Parathyroid adenoma (tissue), 2 donors: ENCODE results near the gene SMTNL1.

Source experiments
- H2AFZ ChIP-seq: fragments of 300-600 bp; sonication (generic); one replicate; pipeline ENCODE4 v1.7.0; 2017; ENCODE audit warnings: antibody characterized with exemption, mild to moderate bottlenecking
- H3K27ac ChIP-seq: fragments of 300-600 bp; sonication (generic); one replicate; pipeline ENCODE4 v1.7.0; 2017
- H3K27me3 ChIP-seq: fragments of 300-600 bp; sonication (generic); one replicate; pipeline ENCODE4 v1.7.0; 2017; ENCODE audit warnings: low read length; ENCODE audit not compliant: control insufficient read depth, insufficient read depth
- H3K36me3 ChIP-seq: fragments of 300-600 bp; sonication (generic); one replicate; pipeline ENCODE4 v1.7.0; 2017; ENCODE audit warnings: low read length; ENCODE audit not compliant: control insufficient read depth, insufficient read depth
- H3K4me1 ChIP-seq: fragments of 300-600 bp; sonication (generic); one replicate; pipeline ENCODE4 v1.7.0; 2017; ENCODE audit warnings: control low read depth
- H3K4me2 ChIP-seq: fragments of 300-600 bp; sonication (generic); one replicate; pipeline ENCODE4 v1.7.0; 2017; ENCODE audit warnings: low read length
- H3K4me3 ChIP-seq: fragments of 300-600 bp; sonication (generic); one replicate; pipeline ENCODE4 v1.7.0; 2017; ENCODE audit warnings: low read depth, low read length
- H3K79me2 ChIP-seq: fragments of 300-600 bp; sonication (generic); one replicate; pipeline ENCODE4 v1.7.0; 2017; ENCODE audit warnings: control low read depth
- H3K9ac ChIP-seq: fragments of 300-600 bp; sonication (generic); one replicate; pipeline ENCODE4 v1.7.0; 2017; ENCODE audit warnings: mild to moderate bottlenecking
- H3K9me3 ChIP-seq: fragments of 300-600 bp; sonication (generic); one replicate; pipeline ENCODE4 v1.7.0; 2017; ENCODE audit warnings: low read length; ENCODE audit not compliant: control insufficient read depth
- TF ChIP-seq, protein P1 (sequence below): fragments of 300-600 bp; sonication (generic); IDR thresholded peaks from one replicate; pipeline ENCODE4 v1.7.0; 2017; ENCODE audit warnings: antibody characterized with exemption, mild to moderate bottlenecking
- donor health status: primary hyperparathyroidism.

SMTNL1 gene

DNA sequence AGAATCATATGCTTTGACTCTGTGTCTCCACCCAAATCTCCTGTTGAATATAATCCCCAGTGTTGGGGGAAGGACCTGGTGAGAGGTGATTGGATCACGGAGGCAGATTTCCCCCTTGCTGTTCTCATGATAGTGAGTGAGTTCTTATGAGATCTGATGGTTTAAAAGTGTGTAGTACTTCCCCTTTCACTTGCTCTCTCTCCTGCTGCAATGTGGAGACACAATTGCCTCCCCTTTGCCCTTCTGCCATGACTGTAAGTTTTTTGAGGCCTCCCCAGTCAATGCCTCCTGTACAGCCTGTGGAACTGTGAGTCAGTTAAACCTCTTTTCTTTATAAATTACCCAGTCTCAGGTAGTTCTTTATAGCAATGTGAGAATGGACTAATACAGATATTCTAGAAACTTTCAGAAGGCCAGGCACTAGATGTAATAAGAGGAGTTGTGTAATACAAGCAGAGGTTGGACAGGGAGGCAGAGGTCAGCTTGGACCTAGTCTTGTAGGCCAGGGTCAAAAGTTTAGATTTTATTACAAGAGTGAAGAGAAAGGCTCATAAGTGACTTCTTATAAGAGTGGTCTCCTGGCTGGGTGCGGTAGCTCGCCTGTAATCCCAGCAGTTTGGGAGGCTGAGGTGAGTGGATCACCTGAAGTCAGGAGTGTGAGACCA, 50.8 kb downstream of the SMTNL1 start:
- H3K79me2 ChIP-seq, result no peaks in the 10 kb centered on the region
- no peaks in the 10 kb centered on the region for H3K36me3 ChIP-seq
- no peaks in the 10 kb centered on the region for H3K9me3 ChIP-seq
- no peak overlapping the region for H3K9ac ChIP-seq
- no peak overlapping the region for H3K27ac ChIP-seq
- no peak overlapping the region for H3K4me3 ChIP-seq
- no peaks in the 10 kb centered on the region for H3K4me1 ChIP-seq
- no peak overlapping the region for H2AFZ ChIP-seq
- TF ChIP-seq, protein P1, sequence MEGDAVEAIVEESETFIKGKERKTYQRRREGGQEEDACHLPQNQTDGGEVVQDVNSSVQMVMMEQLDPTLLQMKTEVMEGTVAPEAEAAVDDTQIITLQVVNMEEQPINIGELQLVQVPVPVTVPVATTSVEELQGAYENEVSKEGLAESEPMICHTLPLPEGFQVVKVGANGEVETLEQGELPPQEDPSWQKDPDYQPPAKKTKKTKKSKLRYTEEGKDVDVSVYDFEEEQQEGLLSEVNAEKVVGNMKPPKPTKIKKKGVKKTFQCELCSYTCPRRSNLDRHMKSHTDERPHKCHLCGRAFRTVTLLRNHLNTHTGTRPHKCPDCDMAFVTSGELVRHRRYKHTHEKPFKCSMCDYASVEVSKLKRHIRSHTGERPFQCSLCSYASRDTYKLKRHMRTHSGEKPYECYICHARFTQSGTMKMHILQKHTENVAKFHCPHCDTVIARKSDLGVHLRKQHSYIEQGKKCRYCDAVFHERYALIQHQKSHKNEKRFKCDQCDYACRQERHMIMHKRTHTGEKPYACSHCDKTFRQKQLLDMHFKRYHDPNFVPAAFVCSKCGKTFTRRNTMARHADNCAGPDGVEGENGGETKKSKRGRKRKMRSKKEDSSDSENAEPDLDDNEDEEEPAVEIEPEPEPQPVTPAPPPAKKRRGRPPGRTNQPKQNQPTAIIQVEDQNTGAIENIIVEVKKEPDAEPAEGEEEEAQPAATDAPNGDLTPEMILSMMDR, result no peak
- no peaks in the 10 kb centered on the region for H3K27me3 ChIP-seq
- H3K4me2 ChIP-seq, result no peak overlapping the region

GRCh38 chr11:57596266-57596885, 59.0 kb downstream of the SMTNL1 start:
- H3K9me3 ChIP-seq, result no peaks in the 10 kb centered on the region
- no peaks in the 10 kb centered on the region for H3K36me3 ChIP-seq
- no peak overlapping the region for H2AFZ ChIP-seq
- no peak overlapping the region for H3K4me3 ChIP-seq
- no peak overlapping the region for H3K27ac ChIP-seq
- H3K4me2 ChIP-seq, result no peak overlapping the region
- H3K79me2 ChIP-seq, result no peaks in the 10 kb centered on the region
- H3K4me1 ChIP-seq, result no peaks in the 10 kb centered on the region
- H3K9ac ChIP-seq, result no peak overlapping the region
- TF ChIP-seq, protein P1, result no peak
- H3K27me3 ChIP-seq, result no peaks in the 10 kb centered on the region

DNA sequence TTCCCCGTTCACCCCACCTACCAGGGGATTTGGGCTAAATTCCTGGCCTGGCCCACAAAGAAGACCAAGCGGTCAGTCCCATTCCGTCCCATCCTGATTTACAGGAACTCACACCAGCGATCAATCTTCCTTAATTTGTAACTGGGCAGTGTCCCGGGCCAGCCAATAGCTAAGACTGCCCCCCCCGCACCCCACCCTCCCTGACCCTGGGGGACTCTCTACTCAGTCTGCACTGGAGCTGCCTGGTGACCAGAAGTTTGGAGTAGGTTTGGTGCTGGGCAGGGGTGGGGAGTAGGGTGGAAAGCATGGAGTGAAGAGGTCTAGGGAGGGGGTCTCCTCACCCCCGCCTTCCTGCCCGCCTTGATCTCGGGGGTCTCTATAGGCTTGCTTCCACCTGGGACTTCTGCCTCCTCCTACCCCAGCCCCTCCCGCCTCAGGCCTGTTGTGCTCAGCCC, 60.1 kb downstream of the SMTNL1 start, which contains the start of gene SERPING1:
Gene SERPING1, plus strand, starts transcription at position 225 of the 455 bp plus-strand sequence. CDS start 586 bp downstream, outside the sequence.
- Histone ChIP-seq H3K4me2 (peak within 1 kb of the TSS; percentile 65), H3K79me2 (no peaks in the 10 kb centered on the region), H3K4me1 (no peaks in the 10 kb centered on the region), H3K27me3 (no peaks in the 10 kb centered on the region), H3K36me3 (no peaks in the 10 kb centered on the region), H3K4me3 (peak within 1 kb of the TSS; percentile 44), H3K27ac (peak within 1 kb of the TSS; percentile 75), H3K9ac (no peak within 1 kb of the TSS), H3K9me3 (no peaks in the 10 kb centered on the region), H2AFZ (peak within 1 kb of the TSS; percentile 90)
- TF ChIP-seq, protein P1, result no peak

- Histone ChIP-seq H3K9me3 (no peaks in the 10 kb centered on the region), H3K4me3 (peak overlapping the region; percentile 44), H3K79me2 (no peaks in the 10 kb centered on the region), H2AFZ (peak overlapping the region; percentile 90), H3K36me3 (no peaks in the 10 kb centered on the region), H3K27ac (peak overlapping the region; percentile 75), H3K27me3 (no peaks in the 10 kb centered on the region), H3K4me2 (peak overlapping the region; percentile 65), H3K4me1 (no peaks in the 10 kb centered on the region), H3K9ac (no peak overlapping the region)
- TF ChIP-seq, protein P1, result no peak
Measured at GRCh38 chr11:57597916-57598830, 60.8 kb downstream of the SMTNL1 start.
